CD4-positive, alpha-beta T cell treated with Interferon alpha-2 for 1 hour (primary cell): Measurements from ENCODE around the gene IFITM10.
"Not testable (repeated sequence)": the region's sequence is repeated elsewhere in the genome, so short reads cannot be mapped to it uniquely, and the experiment has no call there.

ENCODE experiments used
- DNase-seq, 2 donors: peaks; one replicate each; pipeline ENCODE4 v3.0.0-alpha.2; 2020 to 2022

The IFITM10 gene

DNA sequence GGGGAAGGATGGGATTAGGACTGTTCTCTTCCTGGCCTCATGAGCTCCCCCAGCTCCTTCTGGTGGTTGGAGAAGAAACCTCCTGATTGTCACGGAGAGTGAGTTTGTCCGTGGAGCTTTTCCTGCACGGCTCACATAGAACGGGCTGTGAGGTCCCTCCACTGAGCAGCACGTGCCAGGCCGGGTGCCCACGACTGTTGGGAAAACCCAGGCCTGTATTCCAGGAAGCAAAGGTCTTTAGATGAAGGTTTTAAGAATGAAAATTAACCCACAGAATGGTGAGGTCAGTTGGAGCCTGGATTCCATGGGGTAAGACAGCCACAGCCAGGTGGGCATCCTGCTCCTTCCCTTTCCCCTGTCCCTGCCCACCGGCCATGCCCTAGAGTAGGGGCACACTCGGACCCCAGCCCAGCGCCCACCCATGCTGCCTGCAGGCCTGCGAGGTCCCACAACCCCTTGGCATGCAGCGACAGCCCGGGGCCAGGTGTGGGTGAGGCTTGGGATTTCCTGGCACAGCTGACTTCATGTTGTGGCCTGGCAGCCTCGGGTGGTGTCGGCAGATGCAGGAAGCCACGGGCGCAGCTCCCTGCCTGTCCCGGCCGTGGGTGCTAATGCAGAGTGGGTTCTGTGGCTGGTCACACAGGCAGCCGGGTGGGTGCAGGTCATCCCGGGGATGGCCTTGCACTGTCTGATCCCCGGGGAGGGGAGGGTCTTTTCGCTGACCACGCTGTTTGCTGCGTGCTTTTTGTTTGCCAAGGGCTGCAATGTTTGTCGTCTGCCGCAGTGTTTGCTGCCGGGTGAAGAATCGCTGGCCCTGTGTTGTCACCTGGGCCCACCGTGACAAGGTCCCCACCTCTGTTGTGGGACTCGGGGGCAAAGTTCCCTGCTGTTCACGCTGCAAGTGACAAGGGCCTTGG is 60.9 kb downstream of the IFITM10 start:
- not testable (repeated sequence) for DNase-seq

DNA sequence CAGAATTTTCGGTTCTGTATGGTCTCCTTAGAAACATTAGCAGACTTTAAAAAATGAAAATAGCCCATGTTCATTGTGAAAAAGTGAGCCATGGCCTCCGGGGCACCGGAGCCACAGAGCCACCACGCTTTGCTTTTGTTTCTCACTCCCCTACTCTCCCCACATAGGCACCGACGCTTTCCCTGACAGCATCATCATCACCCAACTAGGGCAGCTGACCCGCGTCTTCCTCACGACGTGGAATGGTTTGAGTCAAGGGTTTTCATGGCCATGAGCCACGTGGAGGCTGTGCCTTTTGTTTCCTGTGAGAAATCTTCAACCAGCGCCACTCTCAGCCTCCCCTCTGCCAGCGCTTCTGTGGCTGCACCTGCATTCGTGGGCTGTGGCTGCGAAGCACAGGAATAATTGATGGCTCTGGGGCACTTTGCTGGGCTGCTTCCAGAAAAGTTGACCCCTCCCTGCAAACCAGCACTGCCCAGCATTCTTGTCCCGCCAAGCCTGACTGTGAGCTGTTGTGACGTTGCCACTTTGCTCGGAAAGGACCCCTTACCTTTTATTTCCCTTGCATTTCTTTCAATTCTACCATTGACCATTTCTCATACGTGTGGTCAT is 62.0 kb downstream of the IFITM10 start:
- not testable (repeated sequence) for DNase-seq

DNA sequence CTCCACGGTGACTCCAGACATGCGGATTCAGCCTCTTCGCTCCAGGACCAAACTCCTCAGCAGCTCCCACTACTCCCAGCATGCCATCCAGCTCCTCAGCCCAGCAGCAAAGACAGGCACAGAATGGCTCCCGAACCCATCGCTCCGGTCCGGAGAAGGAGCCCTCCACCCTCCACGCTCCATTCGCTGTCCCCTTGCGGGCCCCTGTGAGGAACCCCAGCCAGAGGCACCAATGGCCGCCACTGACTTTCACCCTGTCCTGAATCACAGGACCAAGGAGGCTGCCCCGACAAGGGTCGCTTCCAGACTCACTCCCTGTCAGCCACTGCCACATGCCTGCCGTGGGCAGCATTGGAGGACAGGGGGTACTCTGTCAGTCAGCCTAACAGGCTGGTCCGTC is 64.2 kb downstream of the IFITM10 start:
- not testable (repeated sequence) for DNase-seq

DNA sequence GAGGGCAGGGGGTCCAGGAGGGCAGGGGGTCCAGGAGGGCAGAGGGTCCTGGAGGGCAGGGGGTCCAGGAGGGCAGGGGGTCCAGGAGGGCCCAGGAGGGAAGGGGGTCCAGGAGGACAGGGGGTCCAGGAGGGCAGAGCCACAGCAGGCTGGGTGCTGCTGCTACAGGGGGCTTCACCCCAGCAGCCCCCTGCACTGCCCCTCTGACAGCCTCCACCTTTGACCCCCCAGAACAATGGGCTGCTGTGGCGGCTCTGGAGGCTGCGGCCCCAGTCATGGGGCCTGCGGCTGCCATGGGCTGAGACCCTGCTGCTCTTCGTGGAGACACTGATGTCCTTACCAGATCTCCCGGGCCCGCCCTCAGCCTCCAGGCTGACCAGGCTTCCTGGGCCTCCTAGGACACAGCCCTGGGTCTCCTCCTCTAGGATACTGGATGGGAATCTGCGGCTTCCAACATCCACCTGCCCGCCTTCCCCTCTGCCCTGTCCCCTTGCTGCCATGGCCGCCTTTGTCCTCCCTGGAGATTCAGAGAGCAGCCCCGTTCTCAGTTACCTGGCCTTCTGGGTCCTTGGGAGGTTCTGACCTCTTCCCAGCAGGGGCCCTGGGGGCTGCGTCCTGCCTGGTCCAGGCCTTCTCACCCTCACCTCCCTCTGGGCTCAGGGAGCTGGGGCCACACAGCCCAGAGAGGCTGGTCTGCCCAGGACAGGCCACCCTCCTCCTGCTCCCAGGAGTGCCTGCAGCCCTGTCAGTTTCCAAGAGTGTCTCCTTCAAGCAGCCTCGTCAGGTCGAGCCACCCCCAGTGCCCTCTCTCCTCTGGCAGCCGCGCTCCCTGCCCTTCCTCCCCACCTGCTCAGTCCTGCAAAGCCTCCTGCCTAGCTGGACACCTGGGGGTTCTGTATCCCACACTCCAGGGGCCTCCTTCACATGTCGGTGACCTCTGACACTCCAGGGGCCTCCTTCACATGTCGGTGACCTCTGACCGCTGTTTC is 65.2 kb downstream of the IFITM10 start:
- not testable (repeated sequence) for DNase-seq

DNA sequence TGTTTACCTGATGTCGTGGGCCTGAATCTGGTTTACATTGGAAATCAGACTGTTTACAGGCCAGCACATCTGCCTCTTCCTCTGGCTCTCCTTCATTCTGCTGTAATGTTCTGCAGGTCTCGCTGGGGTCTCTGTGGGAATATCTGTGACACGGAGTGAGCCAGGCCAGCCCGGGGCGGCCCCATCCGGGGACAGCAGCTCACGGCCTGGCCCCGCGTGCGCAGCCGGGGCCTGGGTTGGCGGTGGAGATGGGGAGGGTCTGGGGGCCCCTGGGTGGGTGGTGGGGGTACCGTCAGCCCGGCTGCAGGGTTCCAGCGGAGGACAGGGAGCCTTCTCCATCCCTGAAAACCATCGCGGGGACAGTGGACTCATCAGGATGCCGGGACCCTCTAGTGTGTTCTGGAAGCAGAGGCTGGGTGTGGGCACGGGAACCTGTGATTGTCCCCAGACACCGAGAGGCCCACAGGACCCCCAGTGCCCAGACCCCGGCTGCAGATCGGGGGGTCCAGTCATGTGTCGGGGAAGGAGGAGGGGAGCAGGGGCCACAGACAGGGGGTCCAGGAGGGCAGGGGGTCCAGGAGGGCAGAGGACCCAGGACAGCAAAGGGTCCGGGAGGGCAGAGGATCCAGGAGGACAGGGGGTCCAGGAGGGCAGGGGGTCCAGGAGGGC is 66.4 kb downstream of the IFITM10 start:
- not testable (repeated sequence) for DNase-seq

DNA sequence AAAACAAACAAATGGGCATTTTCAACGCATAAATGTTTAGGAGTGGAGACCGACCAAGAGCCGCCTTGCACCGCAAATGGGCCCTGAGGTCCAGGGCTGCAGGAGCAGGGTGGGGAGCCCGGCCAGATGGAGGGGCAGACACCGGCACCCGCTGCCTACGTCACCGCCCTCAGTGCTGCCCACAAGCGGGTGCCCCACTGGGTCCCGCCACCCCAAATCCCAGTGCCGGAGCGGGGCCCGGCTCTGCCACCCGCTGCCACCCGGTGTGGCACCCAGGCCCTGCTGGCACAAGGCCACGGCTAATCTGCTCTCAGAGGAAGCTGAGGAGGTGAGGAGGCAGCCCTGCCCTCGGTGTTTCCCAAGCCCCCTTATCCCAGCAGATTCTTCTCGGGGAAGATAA is 67.2 kb downstream of the IFITM10 start:
- DNase-seq, result not testable (repeated sequence)
